ENCODE data around the gene TJP1. TPM values are rescaled to one million over a fixed set of nuclear protein-coding genes. Genes with fewer than 3 reads are reported as not detected.

TJP1 gene
- 100 to 1,000 TPM in 3 of 4 donors, 10 to 100 TPM in 1; 72.4 to 191 (median 136) TPM for total RNA-seq

GRCh38 chr15:29822100-29822683 lies at the start of gene TJP1:
Gene TJP1, minus strand, starts transcription at chr15:29822468. Its CDS starts 440 bp downstream, at chr15:29822028.
- intact Hi-C loops (cut with DNase I; ENCODE audit: low total_unique reads) = no loop called here
- Histone ChIP-seq H3K9me3 (no peaks in the 10 kb centered on the region), H3K4me3 (peak within 1 kb of the TSS; percentile 62 to 96), H3K4me1 (peaks cover 0 to 6% of the 10 kb centered on the region in 2 donors), H3K27ac (peak within 1 kb of the TSS; percentile 88 to 99), H3K27me3 (no peaks in the 10 kb centered on the region), H3K36me3 (no peaks in the 10 kb centered on the region)
- TF ChIP-seq CTCF (IDR thresholded peaks at IDR 0.05) = no peak
- peak; percentile 79 to 95 for TF ChIP-seq POLR2A (IDR thresholded peaks at IDR 0.05)
- peak; percentile 73 to 80 for DNase-seq

- H3K4me1 ChIP-seq = peaks cover 3 to 8% of the 10 kb centered on the region in 2 donors
- TF ChIP-seq CTCF (IDR thresholded peaks at IDR 0.05) (no peak), POLR2A (IDR thresholded peaks at IDR 0.05) (peak in 1 of 2 donors; percentile 20)
- no peaks in the 10 kb centered on the region for H3K9me3 ChIP-seq
- intact Hi-C loops (cut with DNase I; ENCODE audit: low total_unique reads) = no loop called here
- H3K27ac ChIP-seq = peak overlapping the region; percentile 78 to 91
- no peaks in the 10 kb centered on the region for H3K27me3 ChIP-seq
- H3K4me3 ChIP-seq = peak overlapping the region in 1 of 2 donors; percentile 14
- DNase-seq = peak; percentile 80 to 87
- H3K36me3 ChIP-seq = no peaks in the 10 kb centered on the region
These were observed 49.1 kb upstream of the TJP1 start for GRCh38 chr15:29871401-29871800.

GRCh38 chr15:29870495-29871151 lies 48.4 kb upstream of the TJP1 start:
- Histone ChIP-seq H3K27ac (peak overlapping the region; percentile 78 to 91), H3K36me3 (no peaks in the 10 kb centered on the region), H3K9me3 (no peaks in the 10 kb centered on the region), H3K27me3 (no peaks in the 10 kb centered on the region), H3K4me3 (no peak overlapping the region), H3K4me1 (peaks cover 8 to 9% of the 10 kb centered on the region in 2 donors)
- DNase-seq = peak; percentile 40 to 55
- intact Hi-C loops (cut with DNase I; ENCODE audit: low total_unique reads) = no loop called here
- no peak for TF ChIP-seq CTCF (IDR thresholded peaks at IDR 0.05)
- no peak for TF ChIP-seq POLR2A (IDR thresholded peaks at IDR 0.05)

GRCh38 chr15:29867241-29868000 lies 45.2 kb upstream of the TJP1 start:
- TF ChIP-seq CTCF (IDR thresholded peaks at IDR 0.05) = no peak
- no peaks in the 10 kb centered on the region for H3K27me3 ChIP-seq
- H3K4me3 ChIP-seq = no peak overlapping the region
- no peaks in the 10 kb centered on the region for H3K36me3 ChIP-seq
- H3K9me3 ChIP-seq = no peaks in the 10 kb centered on the region
- peaks cover 8 to 16% of the 10 kb centered on the region in 2 donors for H3K4me1 ChIP-seq
- H3K27ac ChIP-seq = peak overlapping the region; percentile 61 to 91
- intact Hi-C loops (cut with DNase I; ENCODE audit: low total_unique reads) = no loop called here
- peak; percentile 31 to 61 for DNase-seq

- Histone ChIP-seq H3K27me3 (no peaks in the 10 kb centered on the region), H3K36me3 (no peaks in the 10 kb centered on the region), H3K4me1 (peaks cover 8 to 16% of the 10 kb centered on the region in 2 donors), H3K4me3 (no peak overlapping the region), H3K27ac (peak overlapping the region; percentile 61 to 91), H3K9me3 (no peaks in the 10 kb centered on the region)
- no peak for TF ChIP-seq POLR2A (IDR thresholded peaks at IDR 0.05)
- TF ChIP-seq CTCF (IDR thresholded peaks at IDR 0.05) = no peak
- intact Hi-C loops (cut with DNase I; ENCODE audit: low total_unique reads) = no loop called here
- DNase-seq = no peak
These were observed 44.1 kb upstream of the TJP1 start for GRCh38 chr15:29866337-29866736.
